GM18868 (cell line): ENCODE data around the gene ZNF850.
"Not testable (repeated sequence)": the region's sequence is repeated elsewhere in the genome, so short reads cannot be mapped to it uniquely, and the experiment has no call there.

Source experiments
- ATAC-seq: cut with Tn5 transposase; IDR thresholded peaks from one replicate; pipeline ENCODE4 v1.9.1; 2021; ENCODE audit warnings: mild to moderate bottlenecking, moderate library complexity; ENCODE audit not compliant: unreplicated experiment

Gene ZNF850

DNA sequence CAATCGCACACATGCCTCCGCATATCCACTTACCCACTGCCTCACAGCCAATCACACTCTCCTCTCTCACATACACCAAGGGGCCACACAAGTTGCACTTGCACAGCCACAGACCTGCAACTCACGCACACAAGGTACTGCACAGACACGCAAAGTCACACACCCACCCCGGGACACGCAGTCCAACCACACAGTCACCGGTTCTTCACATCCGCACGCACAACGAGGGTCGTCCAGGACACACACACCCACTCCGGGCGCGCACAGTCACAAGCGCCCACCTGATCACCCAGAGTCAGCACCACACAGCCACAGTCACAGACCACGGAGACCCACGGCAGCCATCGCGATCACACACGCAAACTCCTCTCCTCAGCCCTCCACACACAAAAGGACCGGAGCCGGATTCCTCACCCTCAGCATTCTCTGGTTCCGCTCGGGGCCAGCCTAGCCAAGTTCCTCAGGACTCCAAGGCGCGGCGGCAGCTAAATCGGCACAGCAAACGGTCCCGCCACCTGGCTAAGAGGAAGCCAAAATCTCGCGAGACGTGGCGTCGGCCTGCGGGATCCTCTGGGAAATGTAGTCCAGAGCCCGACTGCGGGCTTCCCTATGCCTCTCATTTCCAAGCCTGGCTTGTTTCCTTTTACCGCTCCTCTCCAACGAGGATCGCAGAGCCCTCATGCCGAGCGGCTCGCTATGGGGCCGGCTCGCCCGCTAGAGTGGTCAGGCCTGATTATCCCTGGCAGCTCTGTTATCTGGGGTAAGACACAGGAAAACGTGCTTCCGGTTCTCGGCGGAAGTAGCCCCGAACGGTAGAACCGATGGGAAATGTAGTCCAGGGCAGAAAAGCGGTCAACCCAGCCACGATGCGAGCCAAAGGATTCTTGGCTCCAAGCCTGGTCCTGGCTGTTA lies at the start of gene ZNF850:
ZNF850 (minus strand) TSS at position 497 of the 912 bp plus-strand sequence. CDS start 10,201 bp downstream, outside the sequence.
- peak; percentile 89 for ATAC-seq

DNA sequence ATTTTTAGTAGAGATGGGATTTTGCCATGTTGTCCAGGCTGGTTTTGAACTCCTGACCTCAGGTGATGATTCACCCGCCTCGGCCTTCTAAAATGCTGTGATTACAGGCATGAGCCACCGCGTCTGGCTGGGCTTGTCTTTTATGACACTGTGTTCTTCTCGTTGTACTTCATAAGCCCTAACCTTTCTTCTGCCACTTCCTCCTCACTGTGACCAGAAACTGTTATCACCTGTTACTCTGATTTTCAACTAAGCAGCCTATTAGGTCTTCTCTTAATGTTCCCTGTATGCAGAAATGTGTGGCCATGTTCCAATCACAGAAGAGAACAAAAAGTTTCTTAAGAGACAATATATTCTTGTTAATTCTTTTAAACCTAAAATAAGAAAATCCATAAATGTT lies 49.2 kb upstream of the ZNF850 start:
- ATAC-seq, result no peak

DNA sequence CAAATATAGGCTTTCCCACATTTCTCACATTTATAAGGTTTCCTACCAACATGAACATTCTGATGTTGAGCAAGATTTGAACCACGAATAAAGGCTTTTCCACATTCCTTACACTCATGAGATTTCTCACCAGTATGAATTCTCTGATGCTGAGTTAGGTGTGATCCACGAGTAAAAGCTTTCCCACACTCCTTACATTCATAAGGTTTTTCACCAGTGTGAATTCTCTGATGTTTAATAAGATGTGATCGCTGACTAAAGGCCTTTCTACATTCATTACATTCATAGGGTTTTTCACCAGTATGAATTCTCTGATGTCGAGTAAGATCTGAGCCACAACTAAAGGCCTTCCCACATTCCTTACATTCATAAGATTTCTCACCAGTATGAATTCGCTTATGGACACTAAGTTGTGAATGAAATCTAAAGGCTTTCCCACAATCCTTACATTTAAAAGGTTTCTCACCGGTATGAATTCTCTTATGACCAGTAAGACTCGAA lies 46.6 kb upstream of the ZNF850 start:
- ATAC-seq, result no peak

DNA sequence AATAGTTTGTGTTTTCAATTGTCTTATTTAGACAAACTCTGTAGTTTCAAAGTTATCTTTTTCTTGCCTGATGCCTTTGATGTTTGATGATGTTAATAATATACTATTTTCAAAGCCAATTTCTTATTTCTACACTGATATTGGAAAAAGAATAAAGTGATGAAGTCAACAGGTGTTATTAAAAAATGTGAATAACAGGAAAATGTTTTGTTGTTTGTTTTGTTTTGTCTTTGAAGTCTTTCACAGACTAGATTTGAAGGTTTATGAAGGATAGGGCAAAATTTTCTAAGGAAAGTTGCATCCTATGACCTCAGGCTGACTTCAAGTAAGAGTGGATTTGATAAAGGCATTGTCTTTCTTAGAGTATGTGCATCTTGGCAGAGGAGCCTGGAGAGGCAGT lies 34.4 kb upstream of the ZNF850 start:
- no peak for ATAC-seq

DNA sequence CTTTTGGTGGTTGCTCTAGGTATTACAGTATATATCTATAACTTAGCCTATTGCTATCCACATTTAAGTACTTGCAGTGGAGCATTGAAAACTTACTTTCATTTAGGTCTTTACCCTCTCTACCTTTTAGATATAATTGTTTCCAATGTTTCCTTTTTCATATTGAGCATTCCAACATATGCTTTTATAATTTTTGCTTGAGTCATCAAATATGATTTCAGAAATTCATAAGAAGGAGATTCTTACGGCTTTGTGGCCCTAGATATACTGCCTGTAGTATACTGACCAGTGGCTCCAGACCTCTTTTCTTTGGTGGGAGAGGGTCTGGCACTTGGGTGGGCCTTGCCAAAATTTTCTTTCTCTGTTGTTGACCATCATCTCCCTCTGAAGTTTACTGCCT lies 32.8 kb upstream of the ZNF850 start:
- ATAC-seq, result no peak

DNA sequence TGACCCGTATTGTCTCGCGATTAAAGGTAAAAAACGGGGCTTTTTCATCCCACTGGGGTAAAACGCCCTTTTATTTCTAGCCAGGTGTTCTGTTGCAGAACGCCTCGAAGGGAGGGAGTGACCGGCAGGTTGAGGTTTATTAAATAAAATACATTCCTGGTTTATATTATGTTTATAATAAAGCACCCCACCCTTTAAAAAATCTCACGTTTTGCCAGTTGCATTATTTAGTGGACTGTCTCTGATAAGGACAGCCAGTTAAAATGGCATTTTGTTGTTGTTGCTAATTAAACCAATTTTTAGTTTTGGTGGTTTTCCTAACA lies 25.1 kb upstream of the ZNF850 start:
- no peak for ATAC-seq

DNA sequence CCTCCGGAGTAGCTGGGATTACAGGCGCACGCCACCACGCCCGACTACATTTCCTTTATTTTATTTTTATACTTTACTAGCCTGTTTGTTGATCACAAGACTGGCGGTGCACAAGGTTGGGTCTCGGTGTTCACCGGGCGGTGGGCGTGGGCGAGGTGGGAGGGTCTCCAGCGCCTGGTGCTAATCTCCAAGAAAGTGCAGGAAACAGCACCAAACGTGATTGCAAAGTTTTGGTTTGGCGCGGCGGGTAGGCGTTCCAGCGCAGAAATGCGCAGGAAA lies 24.0 kb upstream of the ZNF850 start:
- no peak for ATAC-seq

DNA sequence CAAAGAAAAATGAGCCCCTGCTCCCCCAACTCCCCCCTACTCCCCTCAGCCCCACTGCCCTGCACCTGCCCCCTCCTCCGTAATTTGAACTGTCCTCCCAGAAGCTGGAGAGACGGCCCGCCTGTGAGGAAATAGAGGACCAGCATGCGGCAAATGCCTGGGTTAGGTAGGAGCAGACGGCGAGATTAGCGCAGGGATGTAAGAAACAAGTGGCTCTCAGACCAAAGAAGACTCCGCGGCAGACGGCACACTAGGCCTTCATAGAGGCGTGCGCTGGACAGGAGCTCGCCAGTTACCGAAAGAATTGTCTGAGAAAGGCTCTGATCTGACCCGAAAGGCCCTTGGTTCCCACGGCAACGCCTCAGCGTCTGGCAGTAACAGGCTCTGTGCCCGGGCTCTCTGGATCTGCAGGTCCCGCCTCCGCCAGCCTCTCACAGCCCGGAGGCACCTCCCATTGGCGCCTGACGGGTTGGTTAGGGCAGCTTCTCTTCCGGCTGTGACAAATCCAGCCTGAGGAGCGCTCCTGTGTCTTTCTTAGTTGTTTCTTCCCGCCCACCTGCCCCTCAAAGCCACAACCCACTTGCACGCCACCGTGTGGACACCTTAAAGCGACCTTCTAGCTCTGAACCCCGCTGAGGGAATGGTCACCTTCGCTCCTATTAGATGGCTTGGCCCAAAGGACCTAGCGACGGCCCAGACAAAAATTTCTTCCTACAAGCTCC lies 19.0 kb upstream of the ZNF850 start:
- peak; percentile 47 for ATAC-seq

DNA sequence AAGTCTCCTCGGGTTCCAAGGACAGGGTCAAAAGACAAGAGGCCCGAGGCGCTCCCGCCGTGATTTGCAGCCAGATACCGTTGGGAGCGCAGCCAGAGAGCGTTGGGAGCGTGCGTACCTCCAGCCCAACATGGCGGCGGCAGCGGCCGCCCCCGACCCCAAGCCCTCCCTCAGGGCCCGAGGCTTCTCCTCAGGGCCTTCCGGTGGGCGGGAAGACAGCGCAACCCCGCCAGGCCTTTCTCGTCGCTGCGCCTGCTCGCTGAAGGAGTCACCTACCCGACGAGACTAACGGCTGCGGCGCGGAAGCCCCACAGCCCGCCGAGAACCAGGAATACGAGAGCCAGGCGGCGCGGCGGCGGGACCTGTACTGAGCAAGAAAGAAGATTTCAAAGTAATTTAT lies 3.2 kb upstream of the ZNF850 start:
- no peak for ATAC-seq

DNA sequence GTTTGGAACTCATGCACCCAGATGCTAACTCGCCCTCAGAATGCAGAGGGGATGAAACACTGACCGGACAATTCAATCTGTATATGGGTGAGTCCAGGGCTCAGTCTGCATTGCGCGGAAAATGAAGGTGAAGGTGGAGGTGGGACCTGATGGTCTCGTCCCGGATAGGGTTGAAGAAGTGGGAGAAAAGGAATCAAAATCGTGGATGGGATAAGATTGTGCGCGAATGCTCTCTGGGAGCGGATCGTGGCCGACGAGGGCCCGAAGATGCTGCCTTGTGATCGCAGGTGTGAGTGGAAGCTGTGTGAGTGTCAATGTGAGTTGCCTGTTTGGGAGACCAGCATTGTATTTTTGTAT lies 594 bp upstream of the ZNF850 start:
- ATAC-seq, result peak; percentile 24

DNA sequence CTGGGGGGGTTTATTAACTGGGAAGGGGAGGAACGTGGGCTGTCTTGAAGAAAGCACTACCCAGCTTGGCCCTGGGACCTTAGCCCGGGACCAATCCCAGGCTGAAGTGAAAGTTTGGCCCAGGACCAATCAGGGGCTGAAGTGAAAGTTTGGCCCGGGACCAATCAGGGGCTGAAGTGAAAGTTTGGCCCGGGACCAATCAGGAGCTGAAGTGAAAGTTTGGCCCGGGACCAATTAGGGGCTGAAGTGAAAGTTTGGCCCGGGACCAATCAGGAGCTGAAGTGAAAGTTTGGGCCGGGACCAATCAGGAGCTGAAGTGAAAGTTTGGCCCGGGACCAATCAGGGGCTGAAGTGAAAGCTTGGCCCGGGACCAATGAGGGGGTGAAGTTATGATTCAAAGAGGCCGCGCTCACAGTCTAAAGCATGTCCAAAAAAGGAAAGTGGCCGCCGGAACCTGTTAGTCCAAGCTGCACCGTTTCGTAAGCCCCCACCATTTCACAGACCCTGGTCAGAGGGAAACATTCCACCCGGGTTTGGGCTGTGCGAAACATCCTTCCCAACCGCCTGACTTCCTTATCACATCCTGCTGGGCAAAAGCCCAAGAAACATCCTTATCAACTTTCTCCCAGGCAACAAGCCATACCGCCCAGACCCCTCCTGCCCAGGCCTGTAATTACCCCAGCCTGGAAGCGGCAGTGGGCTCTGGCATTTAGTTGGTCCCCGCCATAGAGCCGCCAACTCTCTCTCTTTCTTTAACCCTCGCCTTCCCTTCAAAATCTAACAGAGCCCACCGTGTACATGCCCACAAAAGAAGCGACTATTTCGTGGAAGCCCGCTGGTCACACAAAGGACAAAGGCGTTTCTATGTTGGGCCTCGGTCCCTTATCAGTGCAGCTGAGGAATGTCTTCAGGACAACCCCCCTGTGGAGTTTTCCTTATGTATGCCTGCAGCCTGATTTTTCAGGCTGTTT lies 1.1 kb downstream of the ZNF850 start:
- peak; percentile 45 for ATAC-seq

DNA sequence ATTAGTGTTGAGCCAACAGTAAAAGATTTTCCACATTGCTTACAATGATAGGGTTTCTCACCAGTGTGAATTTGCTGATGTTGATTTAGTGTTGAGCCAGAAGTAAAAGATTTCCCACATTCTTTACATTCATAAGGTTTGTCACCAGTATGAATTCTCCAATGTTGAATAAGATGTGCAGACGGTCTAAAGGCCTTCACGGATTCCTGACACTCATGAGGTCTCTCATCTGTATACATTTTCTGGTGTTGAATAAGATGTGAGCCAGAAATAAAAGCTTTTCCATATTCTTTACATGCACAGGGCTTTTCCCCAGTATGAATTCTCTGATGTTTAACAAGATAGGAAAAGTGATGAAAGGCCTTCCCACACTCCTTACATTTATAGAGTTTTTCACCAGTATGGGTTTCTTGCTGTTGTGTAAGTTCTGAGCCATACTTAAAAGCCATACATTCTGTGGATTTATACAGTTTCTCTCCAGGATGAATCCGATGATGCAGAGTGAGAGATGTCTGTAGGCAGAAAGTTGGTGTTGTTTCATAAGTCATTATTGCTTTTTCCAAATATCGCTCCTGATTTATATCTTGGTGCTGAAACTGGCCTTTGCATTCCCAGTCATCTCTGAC lies 22.4 kb downstream of the ZNF850 start:
- no peak for ATAC-seq

DNA sequence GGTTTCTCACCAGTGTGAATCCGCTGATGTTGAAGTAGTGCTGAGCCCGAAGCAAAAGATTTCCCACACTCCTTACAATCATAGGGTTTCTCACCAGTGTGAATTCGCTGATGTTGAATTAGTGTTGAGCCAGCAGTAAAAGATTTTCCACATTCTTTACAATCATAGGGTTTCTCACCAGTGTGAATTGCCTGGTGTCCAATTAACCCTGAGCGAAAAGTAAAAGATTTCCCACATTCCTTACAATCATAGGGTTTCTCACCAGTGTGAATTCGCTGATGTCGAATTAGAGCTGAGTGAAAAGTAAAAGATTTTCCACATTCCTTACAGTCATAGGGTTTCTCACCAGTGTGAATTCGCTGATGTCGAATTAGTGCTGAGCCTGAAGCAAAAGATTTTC lies 23.0 kb downstream of the ZNF850 start:
- not testable (repeated sequence) for ATAC-seq

DNA sequence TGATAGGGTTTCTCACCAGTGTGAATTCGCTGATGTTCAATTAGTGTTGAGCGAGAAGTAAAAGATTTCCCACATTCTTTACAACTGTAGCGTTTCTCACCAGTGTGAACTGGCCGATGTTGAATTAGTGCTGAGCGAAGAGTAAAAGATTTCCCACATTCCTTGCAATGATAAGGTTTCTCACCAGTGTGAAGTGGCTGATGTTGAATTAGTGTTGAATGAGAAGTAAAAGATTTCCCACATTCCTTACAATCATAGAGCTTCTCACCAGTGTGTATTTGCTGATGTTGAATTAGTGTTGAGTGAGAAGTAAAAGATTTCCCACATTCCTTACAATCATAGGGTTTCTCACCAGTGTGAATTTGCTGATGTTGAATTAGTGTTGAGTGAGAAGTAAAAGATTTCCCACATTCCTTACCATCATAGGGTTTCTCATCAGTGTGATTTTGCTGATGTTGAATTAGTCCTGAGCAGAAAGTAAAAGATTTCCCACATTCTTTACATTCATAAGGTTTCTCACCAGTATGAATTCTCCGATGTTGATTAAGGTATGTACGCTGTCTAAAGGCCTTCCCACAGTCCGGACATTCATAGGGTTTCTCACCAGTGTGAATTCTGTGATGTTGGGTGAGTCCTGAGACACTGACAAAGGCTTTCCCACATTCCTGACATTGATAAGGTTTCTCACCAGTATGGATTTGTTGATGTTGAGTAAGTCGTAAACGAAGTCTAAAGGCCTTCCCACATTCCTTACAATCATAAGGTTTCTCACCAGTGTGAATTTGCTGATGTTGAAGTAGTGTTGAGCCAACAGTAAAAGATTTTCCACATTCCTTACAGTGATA lies 24.0 kb downstream of the ZNF850 start:
- no peak for ATAC-seq

DNA sequence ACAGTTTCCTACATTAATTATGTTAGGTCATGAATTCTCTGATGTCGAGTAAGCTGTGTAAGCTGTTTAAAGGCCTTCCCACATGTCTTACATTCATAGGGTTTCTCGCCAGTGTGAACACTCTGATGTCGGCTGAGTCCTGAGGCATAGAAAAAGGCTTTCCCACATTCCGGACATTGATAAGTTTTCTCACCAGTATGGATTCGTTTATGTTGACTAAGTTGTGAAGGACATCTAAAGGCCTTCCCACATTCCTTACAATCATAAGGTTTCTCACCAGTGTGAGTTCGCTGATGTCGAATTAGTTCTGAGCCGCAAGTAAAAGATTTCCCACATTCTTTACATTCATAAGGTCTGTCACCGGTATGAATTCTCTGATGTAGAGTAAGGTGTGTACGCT lies 24.9 kb downstream of the ZNF850 start:
- ATAC-seq, result no peak

DNA sequence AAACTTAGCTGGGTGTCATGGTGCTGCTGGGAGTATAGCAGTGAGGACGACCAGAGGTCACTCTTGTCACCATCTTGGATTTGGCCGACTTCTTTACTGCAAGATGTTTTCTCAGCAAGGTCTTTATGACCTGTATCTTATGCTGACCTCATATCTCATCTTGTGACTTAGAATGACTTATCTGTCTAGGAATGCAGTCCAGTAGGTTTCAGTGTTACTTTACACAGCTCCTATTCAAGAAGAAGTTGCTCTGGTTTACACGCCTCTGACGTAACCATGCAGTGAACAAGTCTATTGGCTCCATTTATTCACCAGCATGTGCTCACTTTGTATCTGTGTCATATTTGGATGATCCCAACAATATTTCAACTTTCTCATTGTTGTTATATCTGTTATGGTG lies 26.7 kb downstream of the ZNF850 start:
- no peak for ATAC-seq

DNA sequence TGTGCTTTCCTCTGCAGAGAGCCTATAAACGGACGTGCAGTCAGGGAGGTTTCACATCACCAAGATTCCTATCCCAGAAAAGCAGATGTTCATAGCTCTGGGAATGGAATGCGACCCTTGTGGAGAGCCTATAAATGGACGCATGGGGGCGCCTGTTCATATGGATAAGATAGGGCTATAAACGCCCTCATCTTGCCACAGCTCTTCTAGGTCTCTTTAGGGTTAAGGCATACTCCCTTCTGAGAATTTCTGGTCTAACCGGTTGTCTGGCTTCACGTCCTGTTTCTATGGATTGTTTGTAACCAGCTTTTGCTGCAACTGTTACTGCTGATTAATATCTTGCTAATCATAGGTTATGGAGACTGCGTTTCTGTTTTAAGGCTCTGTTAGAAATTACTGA lies 36.4 kb downstream of the ZNF850 start:
- ATAC-seq, result not testable (repeated sequence)

DNA sequence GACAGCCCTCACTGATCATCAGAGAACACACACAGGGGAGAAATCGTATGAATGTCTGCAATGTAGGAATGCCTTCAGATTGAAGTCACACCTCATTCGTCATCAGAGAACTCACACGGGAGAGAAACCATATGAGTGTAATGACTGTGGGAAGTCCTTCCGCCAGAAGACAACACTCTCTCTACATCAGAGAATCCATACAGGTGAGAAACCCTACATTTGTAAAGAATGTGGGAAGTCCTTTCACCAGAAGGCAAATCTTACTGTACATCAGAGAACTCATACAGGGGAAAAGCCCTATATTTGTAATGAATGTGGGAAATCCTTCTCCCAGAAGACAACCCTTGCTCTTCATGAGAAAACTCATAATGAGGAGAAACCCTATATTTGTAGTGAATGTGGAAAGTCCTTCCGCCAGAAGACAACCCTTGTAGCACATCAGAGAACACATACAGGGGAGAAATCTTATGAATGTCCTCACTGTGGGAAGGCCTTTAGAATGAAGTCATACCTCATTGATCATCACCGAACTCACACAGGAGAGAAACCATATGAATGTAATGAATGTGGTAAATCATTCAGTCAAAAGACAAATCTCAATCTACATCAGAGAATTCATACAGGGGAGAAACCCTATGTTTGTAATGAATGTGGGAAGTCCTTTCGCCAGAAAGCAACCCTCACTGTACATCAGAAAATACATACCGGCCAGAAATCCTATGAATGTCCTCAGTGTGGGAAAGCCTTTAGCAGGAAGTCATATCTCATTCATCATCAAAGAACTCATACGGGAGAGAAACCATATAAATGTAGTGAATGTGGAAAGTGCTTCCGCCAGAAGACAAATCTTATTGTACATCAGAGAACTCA lies 52.7 kb downstream of the ZNF850 start:
- no peak for ATAC-seq

DNA sequence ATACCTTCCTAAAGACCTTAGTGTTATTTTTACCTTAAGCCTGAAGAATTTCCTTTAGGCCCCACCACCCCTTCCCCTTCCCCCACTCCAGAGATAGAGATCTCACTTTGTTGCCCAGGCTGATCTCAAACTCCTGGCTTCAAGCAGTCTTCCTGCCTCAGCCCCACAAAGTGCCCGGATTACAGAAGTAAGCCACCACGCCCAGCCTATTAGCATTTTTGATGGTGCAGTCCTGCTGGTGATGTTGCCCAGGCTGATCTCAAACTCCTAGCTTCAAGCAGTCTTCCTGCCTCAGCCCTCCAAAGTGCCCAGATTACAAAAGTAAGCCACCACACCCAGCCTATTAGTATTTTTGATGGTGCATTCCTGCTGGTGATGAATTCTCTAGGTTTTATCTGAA lies 63.2 kb downstream of the ZNF850 start:
- ATAC-seq, result no peak
